GM21737 (cell line): ENCODE measurements around the gene MAN2C1.
"Not testable (repeated sequence)": the region's sequence is repeated elsewhere in the genome, so short reads cannot be mapped to it uniquely, and the experiment has no call there.

Experiments
- ATAC-seq: cut with Tn5 transposase; IDR thresholded peaks from one replicate; pipeline ENCODE4 v1.9.1; 2021; ENCODE audit warnings: mild to moderate bottlenecking, moderate library complexity; ENCODE audit not compliant: unreplicated experiment

MAN2C1 gene

DNA sequence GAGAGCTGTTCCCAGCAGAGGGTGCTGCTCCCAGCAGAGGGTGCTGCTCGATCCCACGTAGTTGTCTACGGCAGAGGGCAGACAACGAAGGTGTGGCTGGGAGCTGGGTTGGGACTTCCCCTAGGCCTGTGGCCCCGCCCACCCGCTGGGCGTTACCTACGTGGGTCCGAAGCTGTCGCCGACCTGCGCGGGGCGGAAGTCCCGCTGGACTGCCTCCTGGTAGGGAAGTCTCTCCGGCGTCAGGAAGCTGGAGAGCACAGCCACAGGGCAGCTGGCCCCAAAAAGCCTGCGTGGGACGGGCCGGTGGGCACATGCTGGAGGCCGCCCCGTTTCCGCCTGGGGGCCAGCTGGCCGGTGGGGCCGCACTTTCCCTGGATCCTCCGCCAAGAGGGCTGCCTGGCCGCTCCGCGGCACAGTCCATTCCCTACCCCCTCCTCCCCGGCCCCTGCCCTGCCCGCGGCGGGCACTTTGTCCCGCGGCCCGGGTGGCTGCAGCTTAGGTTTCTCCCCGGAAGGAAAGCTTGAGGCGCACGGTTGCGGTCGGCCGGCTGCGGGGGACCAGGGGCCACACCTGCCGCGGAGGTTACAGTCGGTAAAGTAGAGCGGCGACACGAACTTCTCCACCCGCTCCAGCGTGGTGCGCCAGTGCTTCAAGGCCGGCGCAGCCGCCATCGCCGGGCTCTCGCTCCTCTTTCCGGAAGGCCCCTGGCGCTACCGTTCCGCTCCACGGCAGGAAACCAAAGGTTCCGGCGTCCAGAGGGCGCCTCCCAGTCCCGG, at the start of gene MAN2C1:
MAN2C1 (minus strand) TSS at position 695 of the 776 bp plus-strand sequence; CDS start at position 671, 24 bp downstream.
- ATAC-seq = peak; percentile 87

DNA sequence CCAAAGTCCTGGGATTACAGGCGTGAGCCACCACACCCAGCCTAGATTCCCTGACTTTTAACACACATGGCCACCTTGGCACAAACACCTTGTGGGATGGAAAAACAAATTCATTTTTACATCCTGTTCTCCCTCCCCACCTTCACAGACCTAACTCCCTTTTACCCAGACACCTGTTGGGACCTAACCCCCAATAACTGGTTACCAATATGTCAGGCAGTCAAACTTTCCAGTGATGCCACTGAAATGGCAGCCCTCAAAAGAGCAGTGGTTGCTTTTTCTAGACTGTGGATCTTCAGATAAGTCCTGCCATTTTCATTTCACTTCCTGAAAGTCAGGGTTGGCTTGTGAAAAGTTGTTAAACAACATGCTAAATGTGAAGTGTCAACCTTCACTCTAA, 48.2 kb upstream of the MAN2C1 start:
- ATAC-seq = no peak

DNA sequence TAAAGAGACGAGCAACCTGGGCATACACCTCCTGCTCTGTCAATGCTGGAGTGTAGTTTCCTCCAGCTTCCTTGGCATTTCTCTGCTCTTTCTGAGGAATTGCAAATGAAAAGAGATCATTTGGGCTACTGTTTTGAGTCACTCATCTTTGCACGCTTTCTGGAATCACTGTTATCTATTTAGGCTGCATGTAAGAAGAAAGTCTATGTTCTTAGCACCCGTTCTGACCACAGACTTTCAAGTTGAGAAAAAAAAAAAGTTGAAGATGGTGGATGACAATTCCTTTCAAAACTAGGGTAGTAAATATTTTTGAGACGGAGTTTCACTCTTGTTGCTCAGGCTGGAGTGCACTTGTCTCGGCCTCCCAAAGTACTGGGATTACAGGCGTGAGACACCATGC, 41.8 kb upstream of the MAN2C1 start:
- no peak for ATAC-seq

DNA sequence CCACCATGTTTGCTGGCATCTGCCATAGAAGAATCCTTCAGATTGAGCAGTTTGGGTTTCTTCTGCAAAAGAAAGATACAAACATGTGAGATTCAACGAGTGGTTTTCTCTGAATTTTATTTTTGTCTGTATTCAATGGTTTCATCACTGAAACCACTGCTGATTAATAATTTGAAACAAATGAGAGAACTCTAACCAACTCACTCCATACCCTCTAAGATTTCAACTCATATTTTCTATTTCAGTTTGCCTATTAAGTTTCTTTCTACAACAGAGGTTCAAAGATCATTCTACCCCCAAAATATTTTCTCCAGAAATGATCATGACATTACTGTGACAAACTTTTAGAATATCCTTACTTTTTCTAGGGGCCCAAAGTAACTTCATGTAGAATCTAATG, 38.7 kb upstream of the MAN2C1 start:
- ATAC-seq = no peak

DNA sequence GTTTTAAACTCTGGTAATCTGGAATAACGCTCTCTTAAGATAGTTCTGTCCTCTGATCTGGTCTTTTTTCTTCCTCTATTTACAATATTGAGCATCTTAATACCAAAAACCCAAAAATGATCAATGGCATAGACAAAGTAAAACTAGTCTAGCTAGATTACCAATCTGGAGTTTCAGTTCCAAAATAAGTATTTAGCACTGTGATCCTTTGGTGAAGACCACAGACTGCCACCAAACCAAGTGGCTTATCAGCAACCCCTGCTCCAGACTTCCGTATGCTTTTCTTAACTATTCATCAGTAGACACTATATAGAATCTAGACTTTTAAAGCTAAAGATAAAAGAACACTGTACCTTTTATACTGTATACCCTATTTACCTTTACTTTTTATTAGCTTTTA, 35.5 kb upstream of the MAN2C1 start:
- ATAC-seq = no peak

DNA sequence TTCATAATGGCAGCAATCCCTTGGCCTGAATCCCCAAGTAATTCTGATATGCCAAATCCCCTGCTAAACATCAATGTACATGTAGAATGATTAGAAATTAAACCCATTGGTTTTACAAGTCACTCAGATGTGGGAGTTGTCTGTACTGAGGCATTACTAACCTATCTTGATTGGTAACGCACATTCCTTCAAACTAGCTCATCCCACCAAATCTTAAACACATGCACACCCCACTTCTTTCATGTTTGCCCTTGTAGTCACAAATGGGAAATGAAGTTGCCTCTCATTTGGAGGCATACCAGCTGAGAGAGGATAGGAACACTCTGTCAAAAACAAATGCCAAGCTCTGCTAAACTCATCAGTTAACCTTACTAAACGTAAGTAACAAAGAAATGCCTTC, 29.1 kb upstream of the MAN2C1 start:
- no peak for ATAC-seq

DNA sequence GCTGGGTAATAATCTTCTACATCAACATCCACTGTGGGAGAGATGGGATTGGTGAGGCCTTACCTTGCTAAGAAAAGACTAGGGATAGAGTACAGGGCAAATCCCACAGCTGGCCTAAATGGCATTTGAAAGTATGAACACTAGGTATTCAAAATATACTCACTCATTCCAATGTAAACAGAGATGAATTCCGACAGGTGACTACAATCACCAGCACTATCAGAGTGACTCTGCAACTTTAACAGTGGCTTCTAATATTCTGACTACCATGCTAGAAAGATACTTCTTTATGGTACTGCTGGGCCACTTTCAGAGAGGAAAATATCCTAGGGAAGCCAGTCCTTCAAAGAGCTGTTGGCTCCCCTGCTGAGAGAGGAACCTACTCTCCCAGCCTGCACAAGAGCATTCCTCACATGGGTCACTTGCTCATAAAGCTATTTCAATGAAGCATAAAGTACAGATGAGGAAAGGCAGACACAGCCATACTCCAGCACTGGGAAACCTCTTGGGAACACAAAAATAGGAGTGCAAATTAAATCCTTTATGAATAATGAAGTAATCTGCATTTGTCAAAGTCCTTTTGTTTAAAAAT, 21.5 kb upstream of the MAN2C1 start:
- ATAC-seq = no peak

DNA sequence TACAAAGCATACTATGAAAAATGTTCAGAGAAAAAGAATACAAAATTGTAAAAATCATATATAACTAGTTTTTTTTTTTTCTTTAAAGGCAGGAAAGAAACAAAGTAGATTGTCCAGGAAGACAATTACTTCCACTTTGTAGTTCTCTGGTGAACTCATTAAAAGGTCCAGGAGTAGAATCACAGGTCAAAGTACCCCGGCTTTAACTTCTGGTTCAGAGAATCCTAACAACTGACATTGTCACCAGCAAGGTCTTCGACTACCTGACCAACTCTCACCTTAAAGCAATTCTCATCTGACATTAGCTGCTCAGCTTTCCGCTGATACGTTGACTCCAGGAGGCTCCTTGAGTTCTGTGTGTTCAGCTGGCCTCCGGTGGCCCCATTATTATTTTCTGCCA, 15.6 kb upstream of the MAN2C1 start:
- not testable (repeated sequence) for ATAC-seq

DNA sequence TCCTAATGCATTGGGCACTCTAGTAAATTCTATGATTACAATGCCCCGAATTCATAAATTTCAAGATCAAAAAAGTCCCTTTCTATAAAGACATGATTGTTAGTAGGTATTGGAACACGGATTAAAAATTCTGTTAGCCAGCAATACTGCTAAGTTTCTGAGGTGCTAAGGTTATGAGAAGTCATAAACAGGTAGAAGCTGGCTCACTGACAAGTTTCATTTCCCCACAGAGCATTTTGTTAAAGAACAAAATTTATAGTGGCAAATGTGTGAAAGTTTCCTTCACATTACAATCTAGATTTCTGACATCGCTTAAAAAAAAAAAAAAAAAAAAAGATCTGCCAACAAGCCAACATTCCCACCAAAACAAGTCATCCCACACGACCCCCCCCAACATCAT, 12.4 kb upstream of the MAN2C1 start:
- ATAC-seq = no peak

DNA sequence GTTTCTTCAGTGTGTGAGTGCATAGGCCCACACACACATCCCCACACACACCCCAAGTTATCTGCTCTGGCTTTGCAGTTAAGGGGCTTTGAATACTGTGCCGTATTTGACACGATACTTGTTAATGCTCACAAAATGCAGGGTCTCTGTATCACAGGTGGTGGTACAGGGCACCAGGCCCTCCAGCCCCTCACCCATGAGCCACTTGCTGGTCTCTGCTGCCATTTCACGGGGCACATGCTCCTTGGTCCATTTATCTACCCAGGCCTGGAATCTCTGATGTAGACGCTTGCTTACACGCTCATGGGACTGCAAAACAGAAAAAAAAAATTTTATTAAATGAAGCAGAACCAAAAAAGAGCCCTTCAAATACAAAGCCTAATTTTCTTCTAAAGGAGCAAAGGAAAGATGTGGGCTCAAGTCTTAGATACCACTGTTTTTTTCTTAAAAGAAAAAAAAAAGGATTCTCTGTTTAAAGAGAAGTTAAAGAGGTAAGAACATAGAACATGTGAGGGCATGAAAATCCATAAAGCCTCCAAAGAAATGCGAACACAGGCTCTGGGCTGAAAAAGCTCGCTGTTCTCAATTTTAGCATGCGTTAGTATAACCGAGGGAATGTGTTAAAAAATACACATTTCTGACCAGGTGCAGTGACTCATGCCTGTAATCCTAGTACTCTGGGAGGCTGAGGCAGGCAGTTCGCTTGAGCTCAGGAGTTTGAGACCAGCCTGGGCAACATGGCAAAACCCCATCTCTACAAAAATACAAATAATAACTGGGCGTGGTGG, 3.7 kb upstream of the MAN2C1 start:
- ATAC-seq = no peak

DNA sequence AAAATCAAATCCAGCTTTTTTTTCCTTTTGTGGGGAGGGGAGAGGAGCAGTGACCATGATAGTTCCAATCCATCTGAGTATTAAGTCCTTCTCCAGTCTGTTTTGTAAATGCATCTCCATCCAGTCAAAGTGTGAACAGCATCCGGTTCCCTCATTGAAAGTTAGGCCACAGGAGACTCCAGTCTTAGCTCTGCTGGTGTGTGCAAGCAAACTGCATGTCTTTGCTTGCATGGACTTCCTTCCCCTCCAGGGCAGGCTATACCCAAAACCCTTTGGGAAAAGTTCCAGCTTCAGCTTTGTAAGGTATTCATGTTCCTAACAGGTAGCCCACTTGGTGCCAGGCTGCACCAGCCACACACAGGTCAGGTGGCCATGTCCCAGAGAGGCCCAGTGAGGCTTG, 3.1 kb upstream of the MAN2C1 start:
- no peak for ATAC-seq

DNA sequence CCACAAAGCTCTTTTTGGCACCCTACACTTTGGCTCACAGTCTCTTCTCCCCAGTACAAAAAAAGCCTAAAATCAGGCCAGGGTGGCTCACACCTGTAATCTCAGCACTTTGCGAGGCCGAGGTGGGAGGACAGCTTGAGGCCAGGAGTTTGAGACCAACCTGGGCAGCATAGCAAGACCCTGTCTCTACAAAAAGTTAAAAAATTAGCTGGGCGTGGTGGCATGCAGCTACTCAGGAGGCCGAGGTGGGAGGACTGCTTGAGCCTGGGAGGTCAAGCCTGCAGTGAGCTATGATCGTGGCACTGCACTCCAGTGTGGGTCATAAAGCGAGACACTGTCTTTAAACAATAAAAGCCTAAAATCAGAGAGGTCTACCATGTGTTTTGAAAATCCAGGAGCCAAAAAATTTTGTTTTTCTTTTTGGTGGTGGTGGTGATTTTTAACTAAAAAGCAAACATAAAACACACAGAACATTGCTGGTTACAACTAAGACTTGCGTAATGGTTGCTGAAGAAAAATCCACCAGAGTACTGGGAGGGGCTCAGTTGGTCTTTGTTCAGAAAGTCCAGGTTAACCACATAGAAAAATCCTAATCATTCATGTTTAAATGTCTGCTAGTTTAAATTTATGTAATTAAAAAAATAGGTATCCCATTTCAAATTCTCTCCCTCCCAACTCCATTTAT, 1.6 kb upstream of the MAN2C1 start:
- ATAC-seq = no peak

DNA sequence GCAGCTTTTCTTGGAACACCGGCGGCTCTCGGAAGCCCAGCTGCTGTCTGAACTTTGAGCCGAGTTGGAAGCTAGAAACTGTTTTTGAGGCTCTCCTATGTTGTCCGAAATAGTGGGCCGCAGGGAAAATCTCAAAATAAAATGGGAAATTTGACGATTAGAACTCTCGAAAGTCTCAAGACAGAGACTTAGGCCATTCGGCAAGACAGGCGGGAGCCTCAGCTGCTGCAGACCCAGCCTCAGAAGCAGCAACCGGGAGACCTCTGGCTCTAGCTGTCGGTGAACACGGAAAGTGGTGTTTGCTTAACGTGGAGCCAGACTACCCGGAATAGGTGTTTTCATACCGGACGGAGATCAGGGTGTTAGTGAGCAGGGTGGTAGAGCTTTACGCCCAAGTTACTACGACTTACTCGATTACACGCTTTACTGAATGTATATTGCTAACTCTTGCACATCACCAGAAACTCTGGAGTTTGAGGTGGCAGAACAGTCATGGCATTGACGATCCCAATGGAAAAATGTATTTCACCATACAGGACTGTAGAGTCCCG, 357 bp upstream of the MAN2C1 start:
- no peak for ATAC-seq

DNA sequence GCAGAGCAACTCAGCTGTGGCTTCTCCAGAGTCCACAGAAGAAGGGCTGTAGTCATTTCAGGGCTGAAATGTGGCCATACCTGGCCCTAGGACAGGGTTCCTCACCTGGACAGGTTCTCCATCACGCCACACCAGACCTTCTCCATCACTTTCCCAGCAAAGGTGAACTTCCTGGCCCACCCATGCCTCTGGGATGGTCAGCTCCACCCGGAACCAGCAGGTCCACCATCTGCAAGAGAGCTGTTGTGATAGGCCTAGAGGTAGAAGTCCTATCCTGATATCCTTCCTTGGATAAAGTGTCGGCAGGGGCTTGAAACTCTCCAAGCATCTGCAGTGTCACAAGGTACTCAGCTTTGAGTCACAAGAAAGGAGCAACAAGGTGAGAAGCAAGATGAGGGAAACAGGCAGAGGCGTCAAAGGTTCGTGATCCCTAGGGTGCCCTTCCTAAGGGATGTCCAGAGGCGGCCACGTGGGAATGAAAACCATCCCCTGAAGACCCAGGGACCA, 948 bp downstream of the MAN2C1 start:
- ATAC-seq = no peak

DNA sequence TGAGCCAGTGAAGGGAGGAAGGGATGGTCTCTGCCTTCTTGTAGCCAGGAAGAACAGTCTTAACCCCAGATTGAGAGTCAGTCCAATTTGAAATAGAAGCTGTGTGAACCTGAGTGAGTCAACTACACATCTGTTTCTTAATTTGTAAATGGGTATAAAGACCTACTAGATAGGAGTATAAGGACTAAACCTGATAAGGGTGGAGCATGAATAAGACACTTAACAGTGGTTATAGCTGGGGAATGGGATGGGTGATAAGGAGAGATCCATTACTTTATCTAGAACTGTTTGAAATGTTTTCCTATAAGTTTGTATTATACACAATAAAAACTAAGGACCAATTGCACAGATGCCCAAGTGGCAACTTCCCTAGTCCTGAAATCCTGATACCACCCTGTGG, 1.4 kb downstream of the MAN2C1 start:
- no peak for ATAC-seq

DNA sequence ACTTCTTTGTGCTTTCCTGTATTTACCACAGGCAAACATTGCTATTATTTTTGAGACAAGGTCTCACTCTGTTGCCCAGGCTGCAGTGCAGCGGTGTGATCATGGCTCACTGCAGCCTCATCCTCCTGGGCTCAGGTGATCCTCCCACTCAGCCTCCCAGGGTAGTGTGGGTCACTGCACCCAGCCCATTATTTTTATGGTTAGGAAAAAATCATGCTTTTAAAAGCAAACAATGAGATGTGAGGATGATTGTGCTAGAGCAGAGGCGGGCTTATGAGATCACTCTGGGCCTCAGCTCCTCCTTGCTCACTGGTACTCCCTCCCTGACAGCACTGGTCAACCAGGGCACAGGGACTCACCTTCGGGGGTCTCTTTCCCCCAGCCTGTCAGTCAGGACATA, 2.2 kb downstream of the MAN2C1 start:
- no peak for ATAC-seq

DNA sequence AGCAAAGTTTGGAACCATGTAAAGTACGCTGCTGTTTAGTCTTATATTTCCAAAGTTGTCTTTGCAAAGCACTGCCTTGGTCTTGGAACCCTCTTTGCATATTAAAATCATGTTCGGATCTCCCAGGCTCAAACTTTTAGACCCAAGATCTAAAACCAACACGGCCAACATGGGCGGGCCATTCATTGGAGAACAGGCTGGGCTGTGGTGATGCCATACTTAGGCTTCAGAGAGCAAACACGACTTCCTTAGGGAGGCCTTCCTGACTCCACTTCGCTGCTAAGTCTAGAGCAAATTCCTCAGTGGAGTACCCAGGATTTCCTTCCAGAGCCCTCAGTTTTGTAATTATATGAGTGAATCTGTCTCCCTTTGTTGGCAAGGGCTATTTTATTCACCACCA, 3.5 kb downstream of the MAN2C1 start:
- no peak for ATAC-seq

DNA sequence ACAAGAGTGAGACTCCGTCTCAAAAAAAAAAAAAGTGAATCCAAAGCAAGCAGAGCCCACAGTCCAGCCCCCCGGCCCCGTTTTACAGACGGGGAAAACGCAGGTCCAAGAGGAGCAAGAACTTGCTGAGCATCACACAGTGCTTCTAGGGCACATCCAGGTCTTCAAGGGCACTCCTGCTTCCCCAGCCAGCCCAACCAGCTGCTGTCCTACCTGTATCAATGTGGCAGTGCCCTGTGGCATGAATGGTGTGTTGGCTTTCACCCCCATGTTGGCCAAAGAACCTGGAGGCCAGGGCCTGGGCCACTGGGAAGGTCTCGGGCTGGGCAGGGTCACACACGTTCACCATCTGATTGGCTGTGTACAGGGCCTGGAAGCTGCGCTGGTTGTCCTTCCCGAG, 4.6 kb downstream of the MAN2C1 start:
- ATAC-seq = no peak

DNA sequence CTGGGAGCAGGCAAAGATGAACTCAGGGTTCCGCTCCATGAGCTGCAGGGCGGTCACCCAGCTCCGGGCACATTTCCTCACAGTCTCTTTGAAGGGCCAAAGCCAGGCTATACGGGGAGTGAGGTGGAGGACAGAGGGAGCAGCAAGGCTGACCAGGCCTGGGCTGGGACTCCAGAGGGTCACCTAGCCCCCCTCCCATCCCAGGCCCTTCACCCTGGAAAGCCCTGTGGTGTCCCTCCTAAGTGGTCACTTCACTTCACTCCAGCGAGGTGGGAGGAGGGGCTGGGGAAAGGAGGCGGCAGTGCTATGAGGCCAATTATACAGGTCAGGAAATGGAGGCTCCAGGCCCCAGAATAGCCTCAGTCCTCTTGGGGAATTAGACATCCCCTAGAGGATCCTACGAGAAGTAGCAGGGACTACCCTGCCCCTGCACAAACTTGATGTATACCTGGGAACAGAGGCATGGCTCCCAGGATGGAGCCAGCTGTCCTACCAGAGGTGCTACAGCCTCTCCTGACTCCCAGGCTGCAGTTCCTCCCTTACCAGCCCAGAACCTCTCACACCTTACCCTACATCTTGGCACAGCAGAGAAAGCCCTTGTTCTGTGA, 5.7 kb downstream of the MAN2C1 start:
- ATAC-seq = no peak

DNA sequence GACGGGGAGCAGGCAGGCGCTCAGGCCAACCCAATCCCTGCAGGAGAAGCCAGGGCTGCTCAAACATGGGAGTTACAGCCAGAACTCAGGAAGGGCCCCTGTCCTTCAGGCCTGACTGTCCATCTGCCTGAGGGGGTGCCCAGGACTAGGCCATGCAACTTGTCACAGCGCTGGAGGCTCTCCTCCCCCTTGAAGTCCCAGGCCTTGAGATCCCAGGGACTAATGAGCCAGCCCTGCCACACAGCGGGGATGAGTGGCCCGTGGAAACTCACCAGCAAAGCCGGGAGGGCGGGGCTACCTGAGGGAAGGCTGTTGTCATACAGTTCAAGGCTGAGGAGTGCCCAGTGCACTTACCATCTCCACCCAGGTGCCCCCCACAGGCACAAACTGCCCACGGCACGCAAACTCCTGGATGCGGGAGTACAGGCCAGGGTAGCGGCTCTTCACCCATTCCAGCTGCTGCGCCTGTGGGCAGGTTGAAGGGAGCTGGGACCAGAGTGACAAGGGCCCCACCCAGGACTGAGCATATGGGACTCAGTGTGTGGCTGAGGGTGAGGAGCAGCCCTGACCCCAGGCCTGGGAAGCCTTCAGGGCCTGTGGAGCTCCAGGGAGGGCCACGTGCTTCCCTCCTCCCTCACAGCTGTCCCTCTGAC, 6.3 kb downstream of the MAN2C1 start:
- no peak for ATAC-seq
